ENCODE data around the gene MGMT. TPM values are rescaled to one million over a fixed set of nuclear protein-coding genes. Genes with fewer than 3 reads are reported as not detected.

Gene MGMT
- total RNA-seq, 1 donor from 2014 or later, result 13.9 TPM

GRCh38 chr10:129507216-129507889, 40.3 kb downstream of the MGMT start:
- H3K9me3 Mint-ChIP-seq (ENCODE audit: low read depth), result peaks cover 4% of the 10 kb centered on the region
- TF ChIP-seq CTCF (IDR thresholded peaks at IDR 0.05), result no peak
- no peaks in the 10 kb centered on the region for H3K36me3 Mint-ChIP-seq (ENCODE audit: low read depth)
- no peak for DNase-seq (ENCODE audit: low spot score)
- no peaks in the 10 kb centered on the region for H3K27me3 Mint-ChIP-seq (ENCODE audit: low read depth)
- no peak overlapping the region for H3K4me3 Mint-ChIP-seq (ENCODE audit: unreplicated experiment)
- no peaks in the 10 kb centered on the region for H3K4me1 Mint-ChIP-seq (ENCODE audit: low read depth)
- H3K27ac Mint-ChIP-seq (ENCODE audit: unreplicated experiment), result no peak overlapping the region

- Mint-ChIP-seq H3K9me3 (ENCODE audit: low read depth) (peaks cover 4% of the 10 kb centered on the region), H3K27me3 (ENCODE audit: low read depth) (no peaks in the 10 kb centered on the region), H3K4me1 (ENCODE audit: low read depth) (no peaks in the 10 kb centered on the region), H3K27ac (ENCODE audit: unreplicated experiment) (no peak overlapping the region), H3K4me3 (ENCODE audit: unreplicated experiment) (no peak overlapping the region), H3K36me3 (ENCODE audit: low read depth) (no peaks in the 10 kb centered on the region)
- DNase-seq (ENCODE audit: low spot score), result no peak
- no peak for TF ChIP-seq CTCF (IDR thresholded peaks at IDR 0.05)
Measured at GRCh38 chr10:129509155-129509554, 42.1 kb downstream of the MGMT start.

GRCh38 chr10:129509835-129510234, 42.8 kb downstream of the MGMT start:
- Mint-ChIP-seq H3K27me3 (ENCODE audit: low read depth) (no peaks in the 10 kb centered on the region), H3K36me3 (ENCODE audit: low read depth) (no peaks in the 10 kb centered on the region), H3K27ac (ENCODE audit: unreplicated experiment) (no peak overlapping the region), H3K4me1 (ENCODE audit: low read depth) (no peaks in the 10 kb centered on the region), H3K9me3 (ENCODE audit: low read depth) (peaks cover 3% of the 10 kb centered on the region), H3K4me3 (ENCODE audit: unreplicated experiment) (no peak overlapping the region)
- no peak for DNase-seq (ENCODE audit: low spot score)
- TF ChIP-seq CTCF (IDR thresholded peaks at IDR 0.05), result no peak

- no peak for DNase-seq (ENCODE audit: low spot score)
- no peaks in the 10 kb centered on the region for H3K36me3 Mint-ChIP-seq (ENCODE audit: low read depth)
- TF ChIP-seq CTCF (IDR thresholded peaks at IDR 0.05), result no peak
- H3K4me3 Mint-ChIP-seq (ENCODE audit: unreplicated experiment), result no peak overlapping the region
- H3K27ac Mint-ChIP-seq (ENCODE audit: unreplicated experiment), result no peak overlapping the region
- no peaks in the 10 kb centered on the region for H3K9me3 Mint-ChIP-seq (ENCODE audit: low read depth)
- no peaks in the 10 kb centered on the region for H3K4me1 Mint-ChIP-seq (ENCODE audit: low read depth)
- no peaks in the 10 kb centered on the region for H3K27me3 Mint-ChIP-seq (ENCODE audit: low read depth)
Measured at GRCh38 chr10:129511086-129511485, 44.0 kb downstream of the MGMT start.

- Mint-ChIP-seq H3K27me3 (ENCODE audit: low read depth) (no peaks in the 10 kb centered on the region), H3K36me3 (ENCODE audit: low read depth) (no peaks in the 10 kb centered on the region), H3K4me1 (ENCODE audit: low read depth) (no peaks in the 10 kb centered on the region), H3K27ac (ENCODE audit: unreplicated experiment) (no peak overlapping the region), H3K9me3 (ENCODE audit: low read depth) (no peaks in the 10 kb centered on the region), H3K4me3 (ENCODE audit: unreplicated experiment) (no peak overlapping the region)
- TF ChIP-seq CTCF (IDR thresholded peaks at IDR 0.05), result no peak
- DNase-seq (ENCODE audit: low spot score), result no peak
Measured at GRCh38 chr10:129511758-129512157, 44.7 kb downstream of the MGMT start.

All from chondrocyte (in vitro differentiated cells).